ENCODE measurements around the gene UBE2E1. TPM values are rescaled to one million over a fixed set of nuclear protein-coding genes. Genes with fewer than 3 reads are reported as not detected.
A peak's percentile ranks its signal among the peaks of the same experiment; 100 is the strongest.
"Not testable (repeated sequence)": the region's sequence is repeated elsewhere in the genome, so short reads cannot be mapped to it uniquely, and the experiment has no call there.

Gene UBE2E1
- total RNA-seq, 1 experiment from 2014 or later, result 200 TPM

GRCh38 chr3:23867400-23867799, 61.6 kb downstream of the UBE2E1 start:
- H3K79me2 ChIP-seq (ENCODE audit: low read length), result peaks cover 82% of the 10 kb centered on the region
- no peak overlapping the region for H2AFZ ChIP-seq (ENCODE audit: low read length)
- H3K36me3 ChIP-seq (ENCODE audit: insufficient read depth, low read length), result no peaks in the 10 kb centered on the region
- peak; percentile 71 for DNase-seq
- H3K27me3 ChIP-seq (ENCODE audit: low read length), result no peaks in the 10 kb centered on the region
- H3K9me3 ChIP-seq (ENCODE audit: low read length), result no peaks in the 10 kb centered on the region
- no peak overlapping the region for H3K4me3 ChIP-seq (ENCODE audit: low read length)
- H3K4me2 ChIP-seq (ENCODE audit: low read depth, low read length, poor library complexity, severe bottlenecking), result no peak overlapping the region
- no peak overlapping the region for H3K9ac ChIP-seq (ENCODE audit: low read length)
- H4K20me1 ChIP-seq (ENCODE audit: insufficient read depth, low read depth, low read length), result peaks cover 19% of the 10 kb centered on the region
- peaks cover 43% of the 10 kb centered on the region for H3K4me1 ChIP-seq (ENCODE audit: low read length)
- peak overlapping the region; percentile 40; the same call in 1 of the 2 replicates for H3K27ac ChIP-seq (ENCODE audit: low read length)
- H3K9me2 ChIP-seq (replicated peaks; ENCODE audit: insufficient read depth, low read length), result no peaks in the 10 kb centered on the region

GRCh38 chr3:23867838-23868237, 62.1 kb downstream of the UBE2E1 start:
- no peaks in the 10 kb centered on the region for H3K9me3 ChIP-seq (ENCODE audit: low read length)
- H3K4me1 ChIP-seq (ENCODE audit: low read length), result peaks cover 43% of the 10 kb centered on the region
- no peak overlapping the region for H3K4me3 ChIP-seq (ENCODE audit: low read length)
- H3K27me3 ChIP-seq (ENCODE audit: low read length), result no peaks in the 10 kb centered on the region
- no peaks in the 10 kb centered on the region for H3K9me2 ChIP-seq (replicated peaks; ENCODE audit: insufficient read depth, low read length)
- no peak overlapping the region for H3K27ac ChIP-seq (ENCODE audit: low read length)
- DNase-seq, result no peak
- no peak overlapping the region for H2AFZ ChIP-seq (ENCODE audit: low read length)
- H3K9ac ChIP-seq (ENCODE audit: low read length), result no peak overlapping the region
- no peaks in the 10 kb centered on the region for H3K36me3 ChIP-seq (ENCODE audit: insufficient read depth, low read length)
- peaks cover 16% of the 10 kb centered on the region; the same call in 1 of the 2 replicates for H4K20me1 ChIP-seq (ENCODE audit: insufficient read depth, low read depth, low read length)
- no peak overlapping the region for H3K4me2 ChIP-seq (ENCODE audit: low read depth, low read length, poor library complexity, severe bottlenecking)
- H3K79me2 ChIP-seq (ENCODE audit: low read length), result peaks cover 80% of the 10 kb centered on the region

- H3K27me3 ChIP-seq (ENCODE audit: low read length), result no peaks in the 10 kb centered on the region
- peaks cover 17% of the 10 kb centered on the region; the same call in 1 of the 2 replicates for H4K20me1 ChIP-seq (ENCODE audit: insufficient read depth, low read depth, low read length)
- H3K27ac ChIP-seq (ENCODE audit: low read length), result no peak overlapping the region
- no peaks in the 10 kb centered on the region for H3K9me2 ChIP-seq (replicated peaks; ENCODE audit: insufficient read depth, low read length)
- no peak overlapping the region for H3K4me3 ChIP-seq (ENCODE audit: low read length)
- H3K9ac ChIP-seq (ENCODE audit: low read length), result no peak overlapping the region
- H3K9me3 ChIP-seq (ENCODE audit: low read length), result no peaks in the 10 kb centered on the region
- peaks cover 28% of the 10 kb centered on the region for H3K4me1 ChIP-seq (ENCODE audit: low read length)
- peaks cover 82% of the 10 kb centered on the region for H3K79me2 ChIP-seq (ENCODE audit: low read length)
- H2AFZ ChIP-seq (ENCODE audit: low read length), result no peak overlapping the region
- no peaks in the 10 kb centered on the region for H3K36me3 ChIP-seq (ENCODE audit: insufficient read depth, low read length)
- no peak overlapping the region for H3K4me2 ChIP-seq (ENCODE audit: low read depth, low read length, poor library complexity, severe bottlenecking)
- DNase-seq, result no peak
These were observed 64.4 kb downstream of the UBE2E1 start for GRCh38 chr3:23869977-23870662.

GRCh38 chr3:23870663-23871043, 64.9 kb downstream of the UBE2E1 start:
- not testable (repeated sequence) for H3K27me3 ChIP-seq (ENCODE audit: low read length); DNase-seq; H3K36me3 ChIP-seq (ENCODE audit: insufficient read depth, low read length); H3K4me2 ChIP-seq (ENCODE audit: low read depth, low read length, poor library complexity, severe bottlenecking); H3K9me2 ChIP-seq (replicated peaks; ENCODE audit: insufficient read depth, low read length); H3K4me3 ChIP-seq (ENCODE audit: low read length); H2AFZ ChIP-seq (ENCODE audit: low read length); H3K9ac ChIP-seq (ENCODE audit: low read length); H3K27ac ChIP-seq (ENCODE audit: low read length); H3K9me3 ChIP-seq (ENCODE audit: low read length)
- Histone ChIP-seq H3K4me1 (ENCODE audit: low read length) (peaks cover 22% of the 10 kb centered on the region), H4K20me1 (ENCODE audit: insufficient read depth, low read depth, low read length) (peaks cover 16% of the 10 kb centered on the region; the same call in 1 of the 2 replicates), H3K79me2 (ENCODE audit: low read length) (peaks cover 82% of the 10 kb centered on the region)

- H2AFZ ChIP-seq (ENCODE audit: low read length); H3K27ac ChIP-seq (ENCODE audit: low read length); DNase-seq; H3K9ac ChIP-seq (ENCODE audit: low read length); H3K36me3 ChIP-seq (ENCODE audit: insufficient read depth, low read length); H3K4me3 ChIP-seq (ENCODE audit: low read length); H3K9me3 ChIP-seq (ENCODE audit: low read length); H3K9me2 ChIP-seq (replicated peaks; ENCODE audit: insufficient read depth, low read length); H3K27me3 ChIP-seq (ENCODE audit: low read length); H3K4me2 ChIP-seq (ENCODE audit: low read depth, low read length, poor library complexity, severe bottlenecking): not testable (repeated sequence)
- Histone ChIP-seq H3K4me1 (ENCODE audit: low read length) (peaks cover 15% of the 10 kb centered on the region), H3K79me2 (ENCODE audit: low read length) (peaks cover 82% of the 10 kb centered on the region), H4K20me1 (ENCODE audit: insufficient read depth, low read depth, low read length) (peaks cover 14% of the 10 kb centered on the region; the same call in 1 of the 2 replicates)
These were observed 65.6 kb downstream of the UBE2E1 start for GRCh38 chr3:23871361-23871760.

GRCh38 chr3:23872330-23872729, 66.6 kb downstream of the UBE2E1 start:
- Histone ChIP-seq H3K4me3 (ENCODE audit: low read length) (no peak overlapping the region), H3K4me1 (ENCODE audit: low read length) (peaks cover 9% of the 10 kb centered on the region), H3K9me3 (ENCODE audit: low read length) (no peaks in the 10 kb centered on the region), H3K9me2 (replicated peaks; ENCODE audit: insufficient read depth, low read length) (no peaks in the 10 kb centered on the region), H3K79me2 (ENCODE audit: low read length) (peaks cover 82% of the 10 kb centered on the region), H3K9ac (ENCODE audit: low read length) (no peak overlapping the region), H3K4me2 (ENCODE audit: low read depth, low read length, poor library complexity, severe bottlenecking) (no peak overlapping the region), H3K27me3 (ENCODE audit: low read length) (no peaks in the 10 kb centered on the region), H2AFZ (ENCODE audit: low read length) (no peak overlapping the region), H3K36me3 (ENCODE audit: insufficient read depth, low read length) (no peaks in the 10 kb centered on the region), H4K20me1 (ENCODE audit: insufficient read depth, low read depth, low read length) (peaks cover 17% of the 10 kb centered on the region; the same call in 1 of the 2 replicates), H3K27ac (ENCODE audit: low read length) (no peak overlapping the region)
- DNase-seq, result no peak

GRCh38 chr3:23873941-23874340, 68.2 kb downstream of the UBE2E1 start:
- no peak overlapping the region for H3K9ac ChIP-seq (ENCODE audit: low read length)
- H3K27ac ChIP-seq (ENCODE audit: low read length), result no peak overlapping the region
- H3K36me3 ChIP-seq (ENCODE audit: insufficient read depth, low read length), result peaks cover 4% of the 10 kb centered on the region; the same call in 1 of the 2 replicates
- no peak overlapping the region for H3K4me3 ChIP-seq (ENCODE audit: low read length)
- no peak overlapping the region for H2AFZ ChIP-seq (ENCODE audit: low read length)
- peaks cover 17% of the 10 kb centered on the region; the same call in 1 of the 2 replicates for H4K20me1 ChIP-seq (ENCODE audit: insufficient read depth, low read depth, low read length)
- H3K79me2 ChIP-seq (ENCODE audit: low read length), result peaks cover 82% of the 10 kb centered on the region
- DNase-seq, result no peak
- no peak overlapping the region for H3K4me2 ChIP-seq (ENCODE audit: low read depth, low read length, poor library complexity, severe bottlenecking)
- H3K4me1 ChIP-seq (ENCODE audit: low read length), result peaks cover 4% of the 10 kb centered on the region
- H3K9me2 ChIP-seq (replicated peaks; ENCODE audit: insufficient read depth, low read length), result no peaks in the 10 kb centered on the region
- H3K27me3 ChIP-seq (ENCODE audit: low read length), result no peaks in the 10 kb centered on the region
- no peaks in the 10 kb centered on the region for H3K9me3 ChIP-seq (ENCODE audit: low read length)

- peaks cover 82% of the 10 kb centered on the region for H3K79me2 ChIP-seq (ENCODE audit: low read length)
These were observed 68.8 kb downstream of the UBE2E1 start for GRCh38 chr3:23874359-23875112.

More at GRCh38 chr3:23874359-23875112, 68.8 kb downstream of the UBE2E1 start:
- H3K9ac ChIP-seq (ENCODE audit: low read length), result no peak overlapping the region
- peaks cover 4% of the 10 kb centered on the region; the same call in 1 of the 2 replicates for H3K36me3 ChIP-seq (ENCODE audit: insufficient read depth, low read length)
- H2AFZ ChIP-seq (ENCODE audit: low read length), result no peak overlapping the region
- no peak overlapping the region for H3K4me3 ChIP-seq (ENCODE audit: low read length)
- H3K4me2 ChIP-seq (ENCODE audit: low read depth, low read length, poor library complexity, severe bottlenecking), result no peak overlapping the region
- no peak overlapping the region for H3K27ac ChIP-seq (ENCODE audit: low read length)
- no peaks in the 10 kb centered on the region for H3K27me3 ChIP-seq (ENCODE audit: low read length)
- DNase-seq, result no peak
- H3K9me3 ChIP-seq (ENCODE audit: low read length), result no peaks in the 10 kb centered on the region
- no peaks in the 10 kb centered on the region for H3K9me2 ChIP-seq (replicated peaks; ENCODE audit: insufficient read depth, low read length)
- H4K20me1 ChIP-seq (ENCODE audit: insufficient read depth, low read depth, low read length), result peaks cover 17% of the 10 kb centered on the region; the same call in 1 of the 2 replicates
- H3K4me1 ChIP-seq (ENCODE audit: low read length), result peaks cover 4% of the 10 kb centered on the region

Measured in Karpas-422 (cell line).